G401.6 (cell line): Measurements from ENCODE around the gene FTCDNL1.

Source experiments
- FAIRE-seq: peaks from 2 replicates; lab custom pipeline; 2012; peaks lifted over from hg19 to GRCh38; lab: Jason Lieb, UNC

Gene FTCDNL1

GRCh38 chr2:199740111-199740428 lies 110.9 kb downstream of the FTCDNL1 start:
- FAIRE-seq, result no peak

DNA sequence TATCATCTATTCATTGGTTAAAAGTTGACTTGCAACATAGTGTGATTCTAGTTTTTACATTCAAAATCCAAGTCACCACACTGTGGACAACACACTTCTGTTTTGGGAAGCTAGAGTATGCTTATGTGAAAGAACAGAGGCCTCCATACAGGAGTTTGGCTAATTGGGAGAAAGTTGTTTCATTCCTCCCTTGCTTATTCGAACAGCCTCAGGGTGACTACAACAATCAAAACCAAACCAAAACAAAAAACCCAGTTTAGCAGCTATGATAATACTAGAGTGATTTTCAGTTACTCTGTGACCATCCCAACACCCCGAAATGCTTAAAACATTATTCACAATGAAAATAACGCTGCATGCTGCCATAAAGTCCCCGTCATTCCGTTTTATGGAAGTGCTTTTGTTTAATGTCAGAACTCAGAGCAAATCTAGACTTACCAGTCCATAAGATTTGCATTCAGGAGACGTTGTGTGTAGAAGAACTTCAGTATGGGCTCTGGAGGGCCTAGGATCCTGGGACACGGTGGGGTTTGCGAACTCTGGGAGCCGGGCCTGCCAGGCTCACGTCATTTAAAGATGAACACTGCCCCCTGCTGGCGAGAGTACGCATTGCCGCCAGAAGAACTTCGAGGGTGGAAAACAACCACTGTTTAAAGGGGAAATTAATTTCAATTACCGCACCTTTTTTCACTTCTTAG lies 111.4 kb downstream of the FTCDNL1 start:
- peak; percentile 58 for FAIRE-seq

- no peak for FAIRE-seq
These were observed 112.1 kb downstream of the FTCDNL1 start for GRCh38 chr2:199738727-199739412.

- FAIRE-seq, result no peak
These were observed 116.3 kb downstream of the FTCDNL1 start for GRCh38 chr2:199734651-199735050.

- no peak for FAIRE-seq
These were observed 117.0 kb downstream of the FTCDNL1 start for GRCh38 chr2:199734011-199734410.

- FAIRE-seq, result no peak
These were observed 123.2 kb downstream of the FTCDNL1 start for GRCh38 chr2:199727801-199728200.

- FAIRE-seq, result no peak
These were observed 123.7 kb downstream of the FTCDNL1 start for GRCh38 chr2:199727306-199727705.

- no peak for FAIRE-seq
These were observed 132.9 kb downstream of the FTCDNL1 start for GRCh38 chr2:199718074-199718473.

GRCh38 chr2:199717587-199717907 lies 133.4 kb downstream of the FTCDNL1 start:
- FAIRE-seq, result no peak

- FAIRE-seq, result no peak
These were observed 134.0 kb downstream of the FTCDNL1 start for GRCh38 chr2:199716807-199717586.

- no peak for FAIRE-seq
These were observed 137.2 kb downstream of the FTCDNL1 start for GRCh38 chr2:199713746-199714145.

DNA sequence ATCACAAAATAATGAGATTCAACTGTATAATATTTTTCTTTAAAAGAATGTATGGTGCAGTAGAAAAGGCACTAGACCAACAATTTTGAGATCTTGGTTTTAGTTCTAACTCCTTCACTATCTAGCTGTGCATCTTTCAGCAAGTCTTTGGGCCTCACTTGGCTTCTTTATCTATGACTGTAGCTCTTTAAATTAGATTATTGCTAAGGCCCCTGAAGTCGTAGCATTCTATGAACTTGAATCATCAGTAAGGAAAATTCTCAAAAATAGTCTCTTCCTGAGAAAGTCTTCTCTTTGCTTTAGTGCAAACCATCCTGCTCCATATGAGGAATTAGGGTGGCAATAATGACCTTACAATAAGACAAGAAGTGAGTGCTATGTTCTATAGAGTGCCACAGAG lies 140.4 kb downstream of the FTCDNL1 start:
- FAIRE-seq, result no peak
